SK-N-SH (cell line): ENCODE results near the gene PARVB. TPM values are rescaled to one million over a fixed set of nuclear protein-coding genes. Genes with fewer than 3 reads are reported as not detected.

Experiments
- CTCF ChIA-PET: fragments of 300-600, 350-600 bp; formaldehyde crosslinking; extraction: SDS; loops from one replicate; lab custom pipeline; 2021; lab: Yijun Ruan, JAX
- POLR2A ChIA-PET: fragments of 350-600 bp; sonication (Branson Sonifier 250); formaldehyde crosslinking; extraction: SDS; loops from one replicate; lab custom pipeline; 2020; ENCODE audit warnings: antibody characterized with exemption, inconsistent platforms; lab: Yijun Ruan, JAX
- DNase-seq: peaks from one replicate; pipeline ENCODE4 v3.0.0; 2012
- H2AFZ ChIP-seq: fragments of 200-600 bp; sonication (generic); 2 replicates; pipeline ENCODE4 v1.8.1; 2016; ENCODE audit warnings: antibody characterized with exemption, mild to moderate bottlenecking, low read depth
- H3F3A ChIP-seq: fragments of 200-600 bp; sonication (generic); replicated peaks from 2 replicates; pipeline ENCODE3; 2016; ENCODE audit warnings: antibody characterized with exemption, mild to moderate bottlenecking; ENCODE audit not compliant: insufficient read depth
- H3K27ac ChIP-seq, 2 experiments: fragments of 200-500 bp in 1 of 2; fragments of 200-600 bp in 1 of 2; sonication (Bioruptor generic) in 1 of 2; sonication (generic), shearing (Covaris generic) in 1 of 2; 2 replicates each; pipeline versions ENCODE4 v1.5.1 to v1.6.1; 2014 to 2016; ENCODE audit warnings: low read depth in 2 of 2, inconsistent platforms in 1 of 2, low read length in 1 of 2, mild to moderate bottlenecking in 1 of 2, mixed read lengths in 1 of 2
- H3K27me3 ChIP-seq: fragments of 200-600 bp; sonication (generic), shearing (Covaris generic); 2 replicates; pipeline ENCODE4 v1.6.1; 2016; ENCODE audit warnings: mixed run types; ENCODE audit not compliant: insufficient read depth
- H3K36me3 ChIP-seq, 2 experiments: fragments of 200-500 bp in 1 of 2; fragments of 200-600 bp in 1 of 2; sonication (Bioruptor generic) in 1 of 2; sonication (generic) in 1 of 2; replicated peaks in 1 of 2; 2 replicates each; pipeline versions ENCODE3 to v1.5.1; 2014 to 2016; ENCODE audit warnings: low read length in 1 of 2, mild to moderate bottlenecking in 1 of 2; ENCODE audit not compliant: insufficient read depth in 2 of 2, control insufficient read depth in 1 of 2
- H3K4me1 ChIP-seq, 2 experiments: fragments of 200-500 bp in 1 of 2; fragments of 200-600 bp in 1 of 2; sonication (Bioruptor generic) in 1 of 2; sonication (generic), shearing (Covaris generic) in 1 of 2; 2 replicates each; pipeline versions ENCODE4 v1.5.1 to v1.6.1; 2014 to 2016; ENCODE audit warnings: low read depth in 1 of 2, low read length in 1 of 2, mixed run types in 1 of 2; ENCODE audit not compliant: insufficient read depth in 2 of 2, control insufficient read depth in 1 of 2
- H3K4me2 ChIP-seq: fragments of 200-600 bp; sonication (generic), shearing (Covaris generic); 2 replicates; pipeline ENCODE4 v1.6.1; 2017; ENCODE audit warnings: mixed run types
- H3K4me3 ChIP-seq, 2 experiments: fragments of 200-500 bp in 1 of 2; fragments of 200-600 bp in 1 of 2; sonication (Bioruptor generic) in 1 of 2; sonication (generic), shearing (Covaris generic) in 1 of 2; 2 replicates each; pipeline versions ENCODE4 v1.5.1 to v1.8.1; 2014 to 2016; ENCODE audit warnings: low read depth in 2 of 2, inconsistent platforms in 1 of 2, low read length in 1 of 2, mild to moderate bottlenecking in 1 of 2, mixed read lengths in 1 of 2, moderate library complexity in 1 of 2
- H3K79me2 ChIP-seq: fragments of 200-600 bp; sonication (generic); 2 replicates; pipeline ENCODE4 v1.8.1; 2017; ENCODE audit warnings: mild to moderate bottlenecking; ENCODE audit not compliant: insufficient read depth
- H3K9ac ChIP-seq: fragments of 200-600 bp; sonication (generic); 2 replicates; pipeline ENCODE4 v1.6.1; 2017; ENCODE audit warnings: mixed run types
- H3K9me2 ChIP-seq: fragments of 200-600 bp; sonication (generic); 2 replicates; pipeline ENCODE4 v1.6.1; 2017; ENCODE audit warnings: mixed run types
- H3K9me3 ChIP-seq: fragments of 200-600 bp; sonication (generic); 2 replicates; pipeline ENCODE4 v1.6.1; 2017; ENCODE audit warnings: mixed run types, mild to moderate bottlenecking, moderate library complexity
- H4K20me1 ChIP-seq: fragments of 200-600 bp; sonication (generic); 2 replicates; pipeline ENCODE4 v1.6.1; 2017; ENCODE audit warnings: mild to moderate bottlenecking, mixed run types; ENCODE audit not compliant: insufficient read depth
- CHD2 ChIP-seq: fragments of 150-350 bp; IDR thresholded peaks from 2 replicates; pipeline ENCODE4 v1.6.1; 2018; ENCODE audit warnings: low read length; ENCODE audit not compliant: partially characterized antibody
- EP300 ChIP-seq, 2 experiments: IDR thresholded peaks; 2 replicates each; pipeline versions ENCODE4 v1.4.0 to v1.6.1; 2012; ENCODE audit warnings: borderline replicate concordance in 1 of 2, low read depth in 1 of 2, low read length in 1 of 2
- EZH2phosphoT487 ChIP-seq: fragments of 200-600 bp; sonication (generic); IDR thresholded peaks from 2 replicates; pipeline ENCODE4 v1.6.1; 2017; ENCODE audit warnings: low read depth, mixed run types, mild to moderate bottlenecking, antibody characterized with exemption, moderate library complexity, borderline replicate concordance
- FOXJ3 ChIP-seq: sonication (generic); formaldehyde crosslinking; IDR thresholded peaks from 2 replicates; pipeline ENCODE4 v1.5.1; 2020; ENCODE audit warnings: mild to moderate bottlenecking, missing genetic modification reagents
- FOXM1 ChIP-seq: IDR thresholded peaks from 2 replicates; pipeline ENCODE4 v1.4.0; 2012; ENCODE audit warnings: low read depth, mild to moderate bottlenecking
- GABPA ChIP-seq: IDR thresholded peaks from 2 replicates; pipeline ENCODE4 v1.4.0; 2012; ENCODE audit warnings: low read depth, mild to moderate bottlenecking
- GATA2 ChIP-seq: sonication (generic); formaldehyde crosslinking; IDR thresholded peaks from 2 replicates; pipeline ENCODE4 v1.5.0; 2020; ENCODE audit warnings: mild to moderate bottlenecking, missing genetic modification reagents
- JUND ChIP-seq: IDR thresholded peaks from 2 replicates; pipeline ENCODE4 v1.4.0; 2012
- MXI1 ChIP-seq: IDR thresholded peaks from 2 replicates; pipeline ENCODE4 v1.6.1; 2012; ENCODE audit warnings: mild to moderate bottlenecking, low read depth, low read length, improper control_type of control experiment
- NFIC ChIP-seq: IDR thresholded peaks from 2 replicates; pipeline ENCODE4 v1.4.0; 2012; ENCODE audit warnings: borderline replicate concordance
- NRF1 ChIP-seq: IDR thresholded peaks from 2 replicates; pipeline ENCODE4 v1.6.1; 2012; ENCODE audit warnings: low read depth, mild to moderate bottlenecking, low read length
- RAD21 ChIP-seq: IDR thresholded peaks from 2 replicates; pipeline ENCODE4 v1.6.1; 2012; ENCODE audit warnings: mild to moderate bottlenecking, low read length
- RCOR1 ChIP-seq: fragments of 150-350 bp; IDR thresholded peaks from 2 replicates; pipeline ENCODE4 v1.6.1; 2017; ENCODE audit warnings: antibody characterized with exemption, low read length
- RFX5 ChIP-seq: IDR thresholded peaks from 2 replicates; pipeline ENCODE4 v1.6.1; 2012; ENCODE audit warnings: mild to moderate bottlenecking, improper control_type of control experiment, low read length
- RXRA ChIP-seq: IDR thresholded peaks from 2 replicates; pipeline ENCODE4 v1.4.0; 2012; ENCODE audit warnings: low read depth, mild to moderate bottlenecking, borderline replicate concordance
- TAF1 ChIP-seq: IDR thresholded peaks from 2 replicates; pipeline ENCODE4 v1.6.1; 2012; ENCODE audit warnings: low read depth, mild to moderate bottlenecking, low read length, moderate library complexity, borderline replicate concordance
- TCF12 ChIP-seq: IDR thresholded peaks from 2 replicates; pipeline ENCODE4 v1.4.0; 2012
- TEAD4 ChIP-seq: IDR thresholded peaks from 2 replicates; pipeline ENCODE4 v1.4.0; 2012; ENCODE audit warnings: mild to moderate bottlenecking, borderline replicate concordance; ENCODE audit not compliant: insufficient read depth
- WGBS: methylation state at CpG from one replicate; pipeline ENCODE4 v1.1.6; 2017; ENCODE audit warnings: low lambda C conversion rate; 5-methylcytosine and 5-hydroxymethylcytosine counted together
- polyA plus RNA-seq, 3 experiments: library from polyadenylated mRNA; depleted of rRNA; stranded (reverse); fragments of >200 nt; gene quantifications; 2 replicates each; pipeline ENCODE4 v1.2.3, GENCODE V29; 2012
- TF ChIP-seq, protein P1 (sequence below): fragments of 150-350 bp; IDR thresholded peaks from 2 replicates; pipeline ENCODE4 v1.6.1; 2017; ENCODE audit warnings: antibody characterized with exemption, low read length, low read depth, borderline replicate concordance
- TF ChIP-seq, protein P2 (sequence below): IDR thresholded peaks from 2 replicates; pipeline ENCODE4 v1.4.0; 2012; ENCODE audit warnings: low read depth
- TF ChIP-seq, protein P3 (sequence below): fragments of 150-350 bp; IDR thresholded peaks from 2 replicates; pipeline ENCODE4 v1.6.1; 2016; ENCODE audit warnings: mild to moderate bottlenecking, low read depth, low read length
- TF ChIP-seq, protein P4 (sequence below): IDR thresholded peaks from 2 replicates; pipeline ENCODE4; 2012

PARVB gene
- polyA plus RNA-seq, 1 of the 3 experiments (the other 2 are of a cell fraction): 87.8 TPM

DNA sequence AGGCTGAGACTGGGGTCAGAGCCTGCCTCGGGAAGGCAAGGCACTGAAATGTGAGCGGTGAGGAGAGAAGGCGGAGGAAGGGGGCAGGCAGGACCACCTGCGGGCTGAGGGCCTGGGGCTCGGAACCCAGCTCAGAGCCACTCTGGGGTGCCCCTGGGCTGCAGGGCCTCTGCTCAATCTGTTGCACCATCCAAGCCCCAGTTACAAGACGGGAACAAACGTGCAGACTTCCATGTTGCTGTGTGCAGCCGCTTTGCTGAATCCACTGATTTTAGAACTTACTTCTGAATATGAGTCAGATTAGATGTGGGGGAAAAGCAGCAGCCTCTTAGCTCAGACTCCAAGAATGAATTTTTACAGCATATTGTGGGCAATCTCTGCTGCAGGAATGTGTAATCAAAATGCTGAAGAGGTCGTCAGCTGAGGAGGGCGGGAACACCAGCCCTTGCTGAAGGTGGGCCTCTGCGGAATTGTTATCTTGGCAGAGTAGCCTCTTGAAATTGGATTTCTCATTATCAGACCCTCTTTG is 178.2 kb downstream of the PARVB start:
- Histone ChIP-seq H3K27ac (no peak overlapping the region), H3K4me2 (no peak overlapping the region), H3K27me3 (no peaks in the 10 kb centered on the region), H3K36me3 (no peaks in the 10 kb centered on the region), H3K9me2 (no peaks in the 10 kb centered on the region), H3K9me3 (no peaks in the 10 kb centered on the region), H3F3A (no peaks in the 10 kb centered on the region), H3K4me1 (peaks cover 0 to 22% of the 10 kb centered on the region in 2 experiments; a peak in 1 of 4 replicates), H2AFZ (no peak overlapping the region), H4K20me1 (no peaks in the 10 kb centered on the region), H3K79me2 (no peaks in the 10 kb centered on the region), H3K4me3 (no peak overlapping the region), H3K9ac (no peak overlapping the region)
- WGBS: 66% methylated on average over 9 of the region's 11 CpGs
- TF ChIP-seq TCF12 (no peak), GABPA (no peak), TAF1 (no peak), RCOR1 (no peak), FOXJ3 (no peak), FOXM1 (no peak), CHD2 (no peak), EZH2phosphoT487 (no peak), NFIC (no peak)
- TF ChIP-seq, protein P1, sequence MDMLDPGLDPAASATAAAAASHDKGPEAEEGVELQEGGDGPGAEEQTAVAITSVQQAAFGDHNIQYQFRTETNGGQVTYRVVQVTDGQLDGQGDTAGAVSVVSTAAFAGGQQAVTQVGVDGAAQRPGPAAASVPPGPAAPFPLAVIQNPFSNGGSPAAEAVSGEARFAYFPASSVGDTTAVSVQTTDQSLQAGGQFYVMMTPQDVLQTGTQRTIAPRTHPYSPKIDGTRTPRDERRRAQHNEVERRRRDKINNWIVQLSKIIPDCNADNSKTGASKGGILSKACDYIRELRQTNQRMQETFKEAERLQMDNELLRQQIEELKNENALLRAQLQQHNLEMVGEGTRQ: no peak
- POLR2A ChIA-PET: no interaction called here
- CTCF ChIA-PET: no interaction called here
- no peak for DNase-seq

DNA sequence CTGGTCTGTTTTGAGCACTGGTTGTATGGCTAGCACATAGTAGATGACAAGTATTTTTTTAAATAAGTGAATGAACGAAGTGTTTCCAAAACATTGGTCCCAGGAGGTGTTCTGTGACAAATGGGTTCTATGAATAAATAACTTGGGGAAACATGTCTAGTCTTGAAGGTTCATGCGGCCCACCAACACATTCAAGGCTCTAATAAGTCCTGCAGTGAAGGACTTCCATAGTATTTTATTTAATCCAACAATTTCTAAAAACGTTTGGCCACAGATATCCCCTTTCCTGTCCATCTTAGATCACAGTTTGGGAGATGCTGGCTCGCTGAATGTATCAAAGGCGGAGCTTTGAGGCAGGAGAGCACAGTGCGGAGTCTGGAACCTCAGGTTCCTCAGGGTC is 179.1 kb downstream of the PARVB start:
- Histone ChIP-seq H3K4me3 (no peak overlapping the region), H3K9me3 (no peaks in the 10 kb centered on the region), H3K27me3 (no peaks in the 10 kb centered on the region), H3K9me2 (no peaks in the 10 kb centered on the region), H3K4me2 (no peak overlapping the region), H2AFZ (no peak overlapping the region), H3K79me2 (no peaks in the 10 kb centered on the region), H3K36me3 (no peaks in the 10 kb centered on the region), H3F3A (no peaks in the 10 kb centered on the region), H3K9ac (no peak overlapping the region), H3K27ac (no peak overlapping the region), H3K4me1 (peaks cover 0 to 22% of the 10 kb centered on the region in 2 experiments; a peak in 1 of 4 replicates), H4K20me1 (no peaks in the 10 kb centered on the region)
- CTCF ChIA-PET: no interaction called here
- POLR2A ChIA-PET: no interaction called here
- 55% methylated on average over 6 of the region's 6 CpGs for WGBS
- DNase-seq: no peak
- TF ChIP-seq RFX5 (no peak), RAD21 (no peak), JUND (no peak), FOXJ3 (no peak), MXI1 (no peak), GABPA (no peak), RXRA (no peak), TEAD4 (no peak), FOXM1 (no peak), NRF1 (no peak), GATA2 (CRISPR knock-in tag) (no peak), EZH2phosphoT487 (no peak), EP300 (IDR thresholded peaks at IDR 0.05; ENCODE audit: borderline replicate concordance in 1 of 2, low read depth in 1 of 2, low read length in 1 of 2) (no peak), NFIC (no peak)
- TF ChIP-seq, protein P2, sequence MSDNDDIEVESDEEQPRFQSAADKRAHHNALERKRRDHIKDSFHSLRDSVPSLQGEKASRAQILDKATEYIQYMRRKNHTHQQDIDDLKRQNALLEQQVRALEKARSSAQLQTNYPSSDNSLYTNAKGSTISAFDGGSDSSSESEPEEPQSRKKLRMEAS: no peak
- TF ChIP-seq, protein P3, sequence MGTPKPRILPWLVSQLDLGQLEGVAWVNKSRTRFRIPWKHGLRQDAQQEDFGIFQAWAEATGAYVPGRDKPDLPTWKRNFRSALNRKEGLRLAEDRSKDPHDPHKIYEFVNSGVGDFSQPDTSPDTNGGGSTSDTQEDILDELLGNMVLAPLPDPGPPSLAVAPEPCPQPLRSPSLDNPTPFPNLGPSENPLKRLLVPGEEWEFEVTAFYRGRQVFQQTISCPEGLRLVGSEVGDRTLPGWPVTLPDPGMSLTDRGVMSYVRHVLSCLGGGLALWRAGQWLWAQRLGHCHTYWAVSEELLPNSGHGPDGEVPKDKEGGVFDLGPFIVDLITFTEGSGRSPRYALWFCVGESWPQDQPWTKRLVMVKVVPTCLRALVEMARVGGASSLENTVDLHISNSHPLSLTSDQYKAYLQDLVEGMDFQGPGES: no peak
- TF ChIP-seq, protein P1: no peak
- TF ChIP-seq, protein P4, sequence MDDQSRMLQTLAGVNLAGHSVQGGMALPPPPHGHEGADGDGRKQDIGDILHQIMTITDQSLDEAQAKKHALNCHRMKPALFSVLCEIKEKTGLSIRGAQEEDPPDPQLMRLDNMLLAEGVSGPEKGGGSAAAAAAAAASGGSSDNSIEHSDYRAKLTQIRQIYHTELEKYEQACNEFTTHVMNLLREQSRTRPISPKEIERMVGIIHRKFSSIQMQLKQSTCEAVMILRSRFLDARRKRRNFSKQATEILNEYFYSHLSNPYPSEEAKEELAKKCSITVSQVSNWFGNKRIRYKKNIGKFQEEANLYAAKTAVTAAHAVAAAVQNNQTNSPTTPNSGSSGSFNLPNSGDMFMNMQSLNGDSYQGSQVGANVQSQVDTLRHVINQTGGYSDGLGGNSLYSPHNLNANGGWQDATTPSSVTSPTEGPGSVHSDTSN: no peak
